ENCODE results near the gene RSU1. TPM values are rescaled to one million over a fixed set of nuclear protein-coding genes. Genes with fewer than 3 reads are reported as not detected.
A peak's percentile ranks its signal among the peaks of the same experiment; 100 is the strongest.

Gene RSU1
- total RNA-seq, 1 experiment from 2014 or later: 23.3 TPM

GRCh38 chr10:16612981-16613355, 204.3 kb downstream of the RSU1 start:
- no peak for DNase-seq
- Histone ChIP-seq H3K27ac (no peak overlapping the region), H3K4me3 (no peak overlapping the region), H3K4me1 (no peaks in the 10 kb centered on the region), H3K9me3 (replicated peaks) (no peaks in the 10 kb centered on the region), H3K36me3 (no peaks in the 10 kb centered on the region), H3K27me3 (no peaks in the 10 kb centered on the region)

GRCh38 chr10:16612115-16612980, 204.9 kb downstream of the RSU1 start:
- H3K4me1 ChIP-seq: no peaks in the 10 kb centered on the region
- no peaks in the 10 kb centered on the region for H3K36me3 ChIP-seq
- peak; percentile 42 to 74 for DNase-seq
- H3K4me3 ChIP-seq: no peak overlapping the region
- no peaks in the 10 kb centered on the region for H3K27me3 ChIP-seq
- no peaks in the 10 kb centered on the region for H3K9me3 ChIP-seq (replicated peaks)
- no peak overlapping the region for H3K27ac ChIP-seq

- no peaks in the 10 kb centered on the region for H3K9me3 ChIP-seq (replicated peaks)
- no peak overlapping the region for H3K27ac ChIP-seq
- no peak overlapping the region for H3K4me3 ChIP-seq
- DNase-seq: no peak
- no peaks in the 10 kb centered on the region for H3K36me3 ChIP-seq
- no peaks in the 10 kb centered on the region for H3K27me3 ChIP-seq
- no peaks in the 10 kb centered on the region for H3K4me1 ChIP-seq
These were observed 206.2 kb downstream of the RSU1 start for GRCh38 chr10:16611037-16611436.

- Histone ChIP-seq H3K27ac (no peak overlapping the region), H3K9me3 (replicated peaks) (no peaks in the 10 kb centered on the region), H3K4me3 (no peak overlapping the region), H3K4me1 (no peaks in the 10 kb centered on the region), H3K27me3 (no peaks in the 10 kb centered on the region), H3K36me3 (no peaks in the 10 kb centered on the region)
- no peak for DNase-seq
These were observed 208.0 kb downstream of the RSU1 start for GRCh38 chr10:16609211-16609610.

- Histone ChIP-seq H3K4me3 (no peak overlapping the region), H3K36me3 (no peaks in the 10 kb centered on the region), H3K4me1 (no peaks in the 10 kb centered on the region), H3K27ac (no peak overlapping the region), H3K27me3 (no peaks in the 10 kb centered on the region), H3K9me3 (replicated peaks) (no peaks in the 10 kb centered on the region)
- DNase-seq: no peak
These were observed 210.3 kb downstream of the RSU1 start for GRCh38 chr10:16606923-16607322.

- no peaks in the 10 kb centered on the region for H3K27me3 ChIP-seq
- H3K9me3 ChIP-seq (replicated peaks): no peaks in the 10 kb centered on the region
- no peak for DNase-seq
These were observed 210.8 kb downstream of the RSU1 start for GRCh38 chr10:16606421-16606820.

GRCh38 chr10:16603308-16603707, 213.9 kb downstream of the RSU1 start:
- no peak overlapping the region for H3K27ac ChIP-seq
- H3K4me3 ChIP-seq: no peak overlapping the region
- no peaks in the 10 kb centered on the region for H3K36me3 ChIP-seq
- no peak for DNase-seq
- H3K4me1 ChIP-seq: no peaks in the 10 kb centered on the region
- no peaks in the 10 kb centered on the region for H3K9me3 ChIP-seq (replicated peaks)
- H3K27me3 ChIP-seq: no peaks in the 10 kb centered on the region

More at GRCh38 chr10:16606421-16606820, 210.8 kb downstream of the RSU1 start:
- no peaks in the 10 kb centered on the region for H3K4me1 ChIP-seq
- no peak overlapping the region for H3K27ac ChIP-seq
- no peaks in the 10 kb centered on the region for H3K36me3 ChIP-seq
- H3K4me3 ChIP-seq: no peak overlapping the region

- Histone ChIP-seq H3K27ac (no peak overlapping the region), H3K9me3 (replicated peaks) (no peaks in the 10 kb centered on the region), H3K4me3 (no peak overlapping the region), H3K36me3 (no peaks in the 10 kb centered on the region), H3K27me3 (no peaks in the 10 kb centered on the region), H3K4me1 (no peaks in the 10 kb centered on the region)
- DNase-seq: no peak
These were observed 215.0 kb downstream of the RSU1 start for GRCh38 chr10:16602104-16602775.

GRCh38 chr10:16599662-16600061, 217.6 kb downstream of the RSU1 start:
- Histone ChIP-seq H3K4me1 (no peaks in the 10 kb centered on the region), H3K27me3 (no peaks in the 10 kb centered on the region), H3K4me3 (no peak overlapping the region), H3K36me3 (no peaks in the 10 kb centered on the region), H3K9me3 (replicated peaks) (no peaks in the 10 kb centered on the region), H3K27ac (no peak overlapping the region)
- no peak for DNase-seq

- no peaks in the 10 kb centered on the region for H3K9me3 ChIP-seq (replicated peaks)
- no peaks in the 10 kb centered on the region for H3K36me3 ChIP-seq
- H3K4me3 ChIP-seq: no peak overlapping the region
- no peak for DNase-seq
- H3K27me3 ChIP-seq: no peaks in the 10 kb centered on the region
- no peaks in the 10 kb centered on the region for H3K4me1 ChIP-seq
- H3K27ac ChIP-seq: no peak overlapping the region
These were observed 219.6 kb downstream of the RSU1 start for GRCh38 chr10:16597656-16598055.

- Histone ChIP-seq H3K36me3 (no peaks in the 10 kb centered on the region), H3K4me1 (peaks cover 3% of the 10 kb centered on the region; the same call in 1 of the 2 replicates), H3K4me3 (no peak overlapping the region), H3K27me3 (no peaks in the 10 kb centered on the region), H3K27ac (no peak overlapping the region), H3K9me3 (replicated peaks) (no peaks in the 10 kb centered on the region)
- DNase-seq: no peak
These were observed 224.8 kb downstream of the RSU1 start for GRCh38 chr10:16592378-16592777.

- Histone ChIP-seq H3K36me3 (no peaks in the 10 kb centered on the region), H3K4me1 (peaks cover 5% of the 10 kb centered on the region; the same call in 1 of the 2 replicates), H3K27ac (no peak overlapping the region), H3K9me3 (replicated peaks) (no peaks in the 10 kb centered on the region), H3K27me3 (no peaks in the 10 kb centered on the region), H3K4me3 (no peak overlapping the region)
- peak in 1 of 2 experiments; percentile 69 for DNase-seq
These were observed 230.7 kb downstream of the RSU1 start for GRCh38 chr10:16586358-16587138.

- Histone ChIP-seq H3K9me3 (replicated peaks) (no peaks in the 10 kb centered on the region), H3K36me3 (no peaks in the 10 kb centered on the region), H3K4me3 (no peak overlapping the region), H3K4me1 (peaks cover 5% of the 10 kb centered on the region; the same call in 1 of the 2 replicates), H3K27me3 (no peaks in the 10 kb centered on the region), H3K27ac (no peak overlapping the region)
- peak in 1 of 2 experiments; percentile 45 for DNase-seq
These were observed 232.1 kb downstream of the RSU1 start for GRCh38 chr10:16585103-16585502.

- Histone ChIP-seq H3K27ac (no peak overlapping the region), H3K27me3 (no peaks in the 10 kb centered on the region), H3K36me3 (no peaks in the 10 kb centered on the region), H3K4me3 (no peak overlapping the region), H3K4me1 (peaks cover 5% of the 10 kb centered on the region; the same call in 1 of the 2 replicates), H3K9me3 (replicated peaks) (no peaks in the 10 kb centered on the region)
- peak in 1 of 2 experiments; percentile 29 for DNase-seq
These were observed 233.8 kb downstream of the RSU1 start for GRCh38 chr10:16583382-16583781.

- H3K9me3 ChIP-seq (replicated peaks): no peaks in the 10 kb centered on the region
These were observed 236.0 kb downstream of the RSU1 start for GRCh38 chr10:16581202-16581601.

More at GRCh38 chr10:16581202-16581601, 236.0 kb downstream of the RSU1 start:
- DNase-seq: no peak
- Histone ChIP-seq H3K4me3 (no peak overlapping the region), H3K36me3 (no peaks in the 10 kb centered on the region), H3K4me1 (no peaks in the 10 kb centered on the region), H3K27me3 (no peaks in the 10 kb centered on the region), H3K27ac (no peak overlapping the region)

Data from SJCRH30 (cell line).